Measurements from ENCODE around the gene PLAGL1.
A peak's percentile ranks its signal among the peaks of the same experiment; 100 is the strongest.

The PLAGL1 gene

DNA sequence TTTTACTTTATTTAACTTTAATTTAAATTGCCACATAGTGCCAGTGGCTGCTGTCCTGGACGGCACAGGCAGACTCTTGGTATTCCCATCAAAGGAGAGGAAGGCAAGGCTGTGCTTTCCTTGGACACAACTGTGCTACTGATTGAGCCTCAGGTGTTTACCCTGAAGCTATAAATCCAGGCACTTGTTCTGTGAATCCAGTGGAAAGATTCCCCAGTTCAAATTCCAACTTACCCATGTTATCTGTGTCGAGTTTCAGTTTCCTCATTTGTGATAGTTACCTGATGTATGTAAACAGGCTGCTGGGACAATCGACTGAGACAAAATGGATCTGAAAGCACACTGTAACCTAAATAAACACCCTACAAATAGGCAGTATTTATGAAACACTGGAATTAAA lies 57.2 kb downstream of the PLAGL1 start:
- Histone ChIP-seq H3K27ac (ENCODE audit: low read depth, low read length) (no peak overlapping the region), H3K9ac (ENCODE audit: low read depth, low read length) (no peak overlapping the region), H3K4me1 (ENCODE audit: insufficient read depth, low read length) (peaks cover 17% of the 10 kb centered on the region; the same call in 1 of the 2 replicates), H3K27me3 (ENCODE audit: insufficient read depth, low read length) (peaks cover 65% of the 10 kb centered on the region), H3K36me3 (ENCODE audit: insufficient read depth, low read length) (no peaks in the 10 kb centered on the region), H3K4me3 (ENCODE audit: low read length) (no peak overlapping the region), H3K9me3 (ENCODE audit: insufficient read depth, low read depth, low read length) (peaks cover 11% of the 10 kb centered on the region; the same call in 1 of the 2 replicates)
- WGBS: 92% methylated on average over 2 of the region's 3 CpGs

DNA sequence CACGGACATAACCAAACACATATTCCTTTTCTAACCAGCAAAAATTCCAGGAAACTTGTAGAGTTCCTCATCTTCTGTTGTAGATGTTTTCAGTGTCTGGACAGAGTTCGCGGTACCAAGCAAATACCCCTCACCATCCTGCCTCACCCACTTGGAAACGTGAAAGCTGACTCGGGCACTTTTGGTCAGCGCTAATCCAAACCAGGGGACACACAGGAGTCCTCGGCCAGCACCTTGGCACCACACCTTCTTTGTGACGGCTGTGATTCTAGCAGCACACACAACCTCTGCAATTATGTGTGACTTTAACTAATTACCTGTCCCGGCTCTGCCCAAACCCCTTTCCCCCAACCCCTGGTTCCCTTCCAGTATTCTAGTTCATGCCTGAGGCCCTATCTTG lies 58.1 kb downstream of the PLAGL1 start:
- H3K9me3 ChIP-seq (ENCODE audit: insufficient read depth, low read depth, low read length): peaks cover 11% of the 10 kb centered on the region; the same call in 1 of the 2 replicates
- H3K27ac ChIP-seq (ENCODE audit: low read depth, low read length): no peak overlapping the region
- peaks cover 17% of the 10 kb centered on the region; the same call in 1 of the 2 replicates for H3K4me1 ChIP-seq (ENCODE audit: insufficient read depth, low read length)
- H3K36me3 ChIP-seq (ENCODE audit: insufficient read depth, low read length): no peaks in the 10 kb centered on the region
- H3K27me3 ChIP-seq (ENCODE audit: insufficient read depth, low read length): peaks cover 59% of the 10 kb centered on the region
- no peak overlapping the region for H3K9ac ChIP-seq (ENCODE audit: low read depth, low read length)
- no peak overlapping the region for H3K4me3 ChIP-seq (ENCODE audit: low read length)
- 93% methylated on average over 8 of the region's 9 CpGs for WGBS

DNA sequence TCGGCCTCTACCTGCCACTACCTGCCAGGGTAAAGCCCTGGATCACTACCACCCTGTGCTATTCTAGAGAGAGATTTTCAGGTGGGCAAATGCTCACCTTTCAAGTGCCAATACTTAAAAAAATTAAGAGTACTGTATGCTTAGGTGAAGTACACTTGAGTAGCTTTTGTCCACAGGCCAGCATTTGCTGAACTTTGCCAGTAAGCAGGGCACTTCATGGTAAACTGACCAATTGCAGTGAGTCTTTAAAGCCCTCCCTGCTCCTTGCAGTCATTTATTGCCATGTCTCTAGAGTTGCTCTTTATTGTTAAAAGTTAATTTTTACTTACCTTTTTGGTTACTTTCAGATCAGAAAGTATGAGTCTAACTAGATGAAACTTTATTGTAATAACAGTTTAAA lies 58.5 kb downstream of the PLAGL1 start:
- H3K9ac ChIP-seq (ENCODE audit: low read depth, low read length): no peak overlapping the region
- H3K9me3 ChIP-seq (ENCODE audit: insufficient read depth, low read depth, low read length): peaks cover 11% of the 10 kb centered on the region; the same call in 1 of the 2 replicates
- H3K27me3 ChIP-seq (ENCODE audit: insufficient read depth, low read length): peaks cover 57% of the 10 kb centered on the region
- no peak overlapping the region for H3K27ac ChIP-seq (ENCODE audit: low read depth, low read length)
- no peak overlapping the region for H3K4me3 ChIP-seq (ENCODE audit: low read length)
- H3K36me3 ChIP-seq (ENCODE audit: insufficient read depth, low read length): no peaks in the 10 kb centered on the region
- H3K4me1 ChIP-seq (ENCODE audit: insufficient read depth, low read length): peaks cover 17% of the 10 kb centered on the region; the same call in 1 of the 2 replicates
- 84% methylated on average over 1 of the region's 1 CpG for WGBS

DNA sequence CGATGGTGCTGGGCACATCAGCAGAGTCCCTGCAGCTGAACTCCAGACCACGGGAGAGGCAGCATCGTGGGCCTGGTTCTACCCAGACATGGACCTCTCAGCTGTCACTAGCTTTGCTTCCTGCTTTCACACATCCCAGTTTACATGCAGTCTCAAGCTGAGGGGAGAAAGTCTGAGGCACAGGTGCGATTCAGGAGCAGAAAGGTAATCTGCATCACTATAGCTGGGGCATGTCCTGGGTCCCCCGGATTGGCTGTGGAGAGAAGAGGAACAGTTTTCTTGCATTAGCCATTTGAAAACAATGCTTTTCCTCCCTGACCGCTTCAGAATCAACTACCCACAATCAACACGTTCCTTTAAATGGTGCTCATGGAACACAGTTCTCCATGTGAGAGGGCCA lies 59.9 kb downstream of the PLAGL1 start:
- Histone ChIP-seq H3K4me1 (ENCODE audit: insufficient read depth, low read length) (peaks cover 12% of the 10 kb centered on the region; the same call in 1 of the 2 replicates), H3K27ac (ENCODE audit: low read depth, low read length) (no peak overlapping the region; the same call in 1 of the 2 replicates), H3K36me3 (ENCODE audit: insufficient read depth, low read length) (no peaks in the 10 kb centered on the region), H3K9me3 (ENCODE audit: insufficient read depth, low read depth, low read length) (peaks cover 11% of the 10 kb centered on the region; the same call in 1 of the 2 replicates), H3K27me3 (ENCODE audit: insufficient read depth, low read length) (peaks cover 44% of the 10 kb centered on the region), H3K4me3 (ENCODE audit: low read length) (no peak overlapping the region), H3K9ac (ENCODE audit: low read depth, low read length) (no peak overlapping the region)
- WGBS: 80% methylated on average over 7 of the region's 7 CpGs

DNA sequence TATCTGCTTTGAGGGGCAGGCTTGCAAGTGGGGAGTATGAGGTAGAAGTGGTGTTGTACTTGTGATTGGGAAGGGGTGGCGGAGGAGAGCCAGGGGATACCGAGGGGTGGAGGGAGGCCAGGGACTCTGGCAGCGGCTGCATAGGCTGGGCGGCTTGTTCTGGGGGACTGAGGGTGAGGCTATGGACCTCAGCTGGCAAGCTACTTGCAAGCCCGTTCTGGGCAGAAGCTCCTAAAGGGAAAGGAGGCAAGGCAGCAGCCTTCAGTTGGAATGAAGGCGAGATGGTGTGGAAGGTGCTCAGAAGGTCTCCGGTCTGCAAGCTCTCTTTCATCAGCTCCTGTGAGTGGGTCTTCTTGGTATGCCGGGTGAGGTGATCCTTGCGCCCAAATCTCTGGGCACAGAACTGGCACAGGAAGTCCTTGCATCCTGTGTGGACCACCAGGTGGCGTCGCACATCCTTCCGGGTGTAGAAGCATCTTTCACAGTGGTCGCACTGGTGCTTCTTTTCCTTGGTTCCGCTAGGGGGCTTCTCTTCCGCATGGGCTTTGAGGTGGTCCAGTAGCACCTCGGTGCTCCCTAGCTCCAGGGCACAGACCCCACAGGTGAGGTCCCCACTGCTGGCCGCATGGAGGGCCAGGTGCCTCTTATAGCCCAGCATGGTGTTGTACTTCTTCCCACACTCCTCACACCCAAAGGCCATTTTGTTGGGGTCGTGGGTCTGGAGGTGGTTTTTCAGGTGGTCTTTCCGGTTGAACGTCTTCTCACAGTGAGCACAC lies 66.0 kb downstream of the PLAGL1 start:
- Histone ChIP-seq H3K36me3 (ENCODE audit: insufficient read depth, low read length) (no peaks in the 10 kb centered on the region), H3K9ac (ENCODE audit: low read depth, low read length) (no peak overlapping the region)
- WGBS: 54% methylated on average over 20 of the region's 20 CpGs

DNA sequence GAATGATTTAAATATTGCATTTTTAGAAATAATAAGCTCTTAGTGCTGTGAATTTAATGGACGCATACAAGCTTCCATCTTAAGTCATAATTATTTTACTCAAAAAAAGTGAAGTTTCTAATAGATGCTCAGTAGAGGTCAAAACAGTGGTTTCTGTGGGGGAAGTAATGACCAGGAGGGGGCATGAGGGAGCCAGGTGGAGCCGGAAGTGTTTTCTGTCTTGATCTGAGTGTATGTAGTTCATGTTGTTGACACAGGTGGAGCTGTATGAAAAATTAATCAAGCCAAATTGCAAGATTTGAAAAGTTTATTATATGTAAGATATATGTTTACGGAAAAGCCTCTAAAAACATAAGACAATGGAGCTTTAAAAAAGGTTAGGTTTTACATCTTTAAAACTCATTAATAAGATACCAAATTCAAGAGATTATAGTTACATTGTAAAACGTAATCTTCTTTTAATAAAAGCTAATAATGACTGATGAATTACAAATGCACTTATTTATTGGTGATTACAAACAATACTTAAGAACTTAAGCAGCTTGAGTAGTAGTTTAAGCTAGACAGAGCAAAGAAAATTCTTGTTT lies 68.0 kb downstream of the PLAGL1 start:
- Histone ChIP-seq H3K27ac (ENCODE audit: low read depth, low read length) (no peak overlapping the region), H3K27me3 (ENCODE audit: insufficient read depth, low read length) (peaks cover 4% of the 10 kb centered on the region; the same call in 1 of the 2 replicates), H3K9ac (ENCODE audit: low read depth, low read length) (no peak overlapping the region), H3K4me1 (ENCODE audit: insufficient read depth, low read length) (peaks cover 27% of the 10 kb centered on the region), H3K36me3 (ENCODE audit: insufficient read depth, low read length) (no peaks in the 10 kb centered on the region), H3K9me3 (ENCODE audit: insufficient read depth, low read depth, low read length) (no peaks in the 10 kb centered on the region), H3K4me3 (ENCODE audit: low read length) (no peak overlapping the region)
- WGBS: 31% methylated on average over 1 of the region's 4 CpGs

More for the DNA sequence above, 66.0 kb downstream of the PLAGL1 start:
- H3K9me3 ChIP-seq (ENCODE audit: insufficient read depth, low read depth, low read length): peaks cover 4% of the 10 kb centered on the region; the same call in 1 of the 2 replicates
- H3K27ac ChIP-seq (ENCODE audit: low read depth, low read length): no peak overlapping the region
- no peak overlapping the region for H3K4me3 ChIP-seq (ENCODE audit: low read length)
- H3K4me1 ChIP-seq (ENCODE audit: insufficient read depth, low read length): peaks cover 18% of the 10 kb centered on the region
- peaks cover 5% of the 10 kb centered on the region; the same call in 1 of the 2 replicates for H3K27me3 ChIP-seq (ENCODE audit: insufficient read depth, low read length)

DNA sequence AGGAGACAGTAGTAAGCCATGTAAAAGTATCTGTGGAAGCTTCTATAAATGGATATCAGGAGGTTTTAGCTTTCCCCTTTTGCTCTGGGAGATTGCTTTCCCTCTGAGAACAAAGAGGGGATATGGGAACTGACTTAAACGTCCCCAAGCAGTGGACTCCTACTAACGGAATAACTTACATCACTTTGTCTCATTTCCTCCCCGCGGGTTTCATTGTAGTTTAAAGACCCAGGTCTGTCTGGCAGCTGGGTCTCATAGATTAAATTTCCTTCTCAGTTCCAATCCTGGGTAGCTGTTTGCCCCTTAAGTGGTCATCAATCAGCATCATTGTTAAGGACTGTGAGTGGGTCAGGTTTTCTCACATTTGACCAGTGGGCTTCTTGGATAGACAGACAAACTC lies 68.7 kb downstream of the PLAGL1 start:
- no peaks in the 10 kb centered on the region for H3K36me3 ChIP-seq (ENCODE audit: insufficient read depth, low read length)
- no peak overlapping the region for H3K9ac ChIP-seq (ENCODE audit: low read depth, low read length)
- WGBS: 51% methylated on average over 4 of the region's 4 CpGs
- no peaks in the 10 kb centered on the region; the same call in 1 of the 2 replicates for H3K27me3 ChIP-seq (ENCODE audit: insufficient read depth, low read length)
- peaks cover 27% of the 10 kb centered on the region for H3K4me1 ChIP-seq (ENCODE audit: insufficient read depth, low read length)
- H3K9me3 ChIP-seq (ENCODE audit: insufficient read depth, low read depth, low read length): no peaks in the 10 kb centered on the region
- H3K4me3 ChIP-seq (ENCODE audit: low read length): no peak overlapping the region
- no peak overlapping the region for H3K27ac ChIP-seq (ENCODE audit: low read depth, low read length)

DNA sequence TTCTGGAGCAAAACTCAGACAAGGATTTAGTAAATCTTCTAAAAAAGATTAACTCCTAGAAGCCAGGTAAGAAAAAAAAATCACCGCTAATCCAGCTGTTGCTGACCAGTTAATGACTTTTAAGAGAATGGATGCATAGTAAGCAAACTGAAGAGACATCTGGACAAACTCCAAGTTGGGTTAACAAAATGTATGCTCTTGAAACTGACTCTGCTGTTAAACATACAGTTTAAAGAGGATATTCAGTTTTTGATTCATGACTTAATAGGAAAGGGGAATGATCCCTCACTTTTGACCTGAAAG lies 70.4 kb downstream of the PLAGL1 start:
- H3K9me3 ChIP-seq (ENCODE audit: insufficient read depth, low read depth, low read length): no peaks in the 10 kb centered on the region
- H3K27me3 ChIP-seq (ENCODE audit: insufficient read depth, low read length): no peaks in the 10 kb centered on the region; the same call in 1 of the 2 replicates
- no peaks in the 10 kb centered on the region for H3K36me3 ChIP-seq (ENCODE audit: insufficient read depth, low read length)
- WGBS: 97% methylated on average over 1 of the region's 1 CpG
- no peak overlapping the region for H3K4me3 ChIP-seq (ENCODE audit: low read length)
- peak overlapping the region; percentile 58; the same call in 1 of the 2 replicates for H3K27ac ChIP-seq (ENCODE audit: low read depth, low read length)
- no peak overlapping the region for H3K9ac ChIP-seq (ENCODE audit: low read depth, low read length)
- H3K4me1 ChIP-seq (ENCODE audit: insufficient read depth, low read length): peaks cover 27% of the 10 kb centered on the region

DNA sequence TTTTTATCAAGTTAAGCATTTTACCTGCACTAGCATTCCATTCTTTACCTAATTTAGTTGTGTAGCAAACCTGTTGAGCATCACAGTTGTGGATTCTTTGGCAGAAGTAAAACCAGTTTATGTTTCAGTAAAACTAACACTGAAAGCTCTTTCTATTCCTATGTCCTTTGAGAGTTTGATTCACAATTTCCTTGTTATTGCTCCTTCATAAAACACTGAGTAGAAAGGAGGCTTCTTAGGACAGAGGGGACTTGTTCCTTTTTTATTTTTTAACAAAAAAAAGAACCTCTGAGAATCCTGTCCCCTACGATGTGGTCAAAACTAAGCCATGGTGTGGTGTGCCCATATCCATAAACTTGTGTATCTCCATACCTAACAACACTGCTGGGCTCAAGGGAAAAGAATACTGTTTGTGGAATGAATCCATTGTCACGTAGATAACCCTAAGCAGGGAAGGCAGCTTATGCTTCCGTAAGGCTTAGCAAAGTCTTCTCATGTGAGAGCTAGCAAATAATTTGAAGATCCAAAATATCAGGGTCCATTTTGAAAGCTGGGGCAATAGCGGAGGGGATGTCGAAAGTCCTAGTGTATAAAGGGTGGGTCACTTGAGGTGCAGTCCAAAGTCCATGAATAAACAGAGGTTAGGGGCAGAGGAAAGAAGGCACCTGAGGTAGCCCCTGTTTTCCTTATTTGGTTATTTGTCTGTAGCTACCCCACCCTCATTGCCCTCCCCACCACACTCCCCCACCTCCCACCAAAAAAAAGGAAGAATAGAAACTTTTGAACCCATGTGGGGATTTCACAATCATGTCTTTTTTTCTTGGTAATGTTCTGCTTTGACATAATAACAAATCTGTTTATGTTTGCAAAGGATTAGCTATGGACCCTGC lies 71.0 kb downstream of the PLAGL1 start:
- Histone ChIP-seq H3K27ac (ENCODE audit: low read depth, low read length) (peak overlapping the region; percentile 58; the same call in 1 of the 2 replicates), H3K9ac (ENCODE audit: low read depth, low read length) (no peak overlapping the region), H3K4me1 (ENCODE audit: insufficient read depth, low read length) (peaks cover 27% of the 10 kb centered on the region), H3K9me3 (ENCODE audit: insufficient read depth, low read depth, low read length) (no peaks in the 10 kb centered on the region), H3K36me3 (ENCODE audit: insufficient read depth, low read length) (no peaks in the 10 kb centered on the region), H3K27me3 (ENCODE audit: insufficient read depth, low read length) (no peaks in the 10 kb centered on the region; the same call in 1 of the 2 replicates), H3K4me3 (ENCODE audit: low read length) (no peak overlapping the region)
- 45% methylated on average over 5 of the region's 5 CpGs for WGBS

DNA sequence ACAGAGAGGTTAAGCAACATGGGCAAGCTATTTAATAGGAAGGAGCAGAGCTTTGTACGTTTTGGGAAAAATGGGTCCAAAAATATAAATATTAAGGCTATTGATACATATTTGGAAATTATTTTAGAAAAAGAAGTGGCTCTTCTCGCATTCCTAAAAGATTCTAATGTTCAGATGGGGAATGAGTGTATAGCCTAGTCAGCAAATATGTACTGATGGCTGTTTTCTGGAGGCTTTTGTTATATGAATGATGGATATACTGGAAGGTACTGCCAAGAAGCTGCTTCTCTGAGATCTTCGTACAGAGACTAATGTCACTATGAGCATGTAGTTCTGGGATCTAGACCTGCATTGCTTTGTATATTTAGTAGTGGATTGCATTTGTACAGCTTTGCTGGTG lies 71.7 kb downstream of the PLAGL1 start:
- Histone ChIP-seq H3K27ac (ENCODE audit: low read depth, low read length) (no peak overlapping the region), H3K9ac (ENCODE audit: low read depth, low read length) (no peak overlapping the region), H3K27me3 (ENCODE audit: insufficient read depth, low read length) (no peaks in the 10 kb centered on the region; the same call in 1 of the 2 replicates), H3K4me1 (ENCODE audit: insufficient read depth, low read length) (peaks cover 27% of the 10 kb centered on the region), H3K36me3 (ENCODE audit: insufficient read depth, low read length) (no peaks in the 10 kb centered on the region), H3K9me3 (ENCODE audit: insufficient read depth, low read depth, low read length) (peaks cover 6% of the 10 kb centered on the region; the same call in 1 of the 2 replicates), H3K4me3 (ENCODE audit: low read length) (no peak overlapping the region)
- WGBS: 87% methylated on average over 3 of the region's 3 CpGs

Measured in HUES64 (cell line).